Parathyroid adenoma (tissue), 2 donors: ENCODE data around the gene CNTN3.

ENCODE experiments used
- H2AFZ ChIP-seq: fragments of 300-600 bp; sonication (generic); one replicate; pipeline ENCODE4 v1.7.0; 2017; ENCODE audit warnings: antibody characterized with exemption, mild to moderate bottlenecking
- H3K27ac ChIP-seq: fragments of 300-600 bp; sonication (generic); one replicate; pipeline ENCODE4 v1.7.0; 2017
- H3K27me3 ChIP-seq: fragments of 300-600 bp; sonication (generic); one replicate; pipeline ENCODE4 v1.7.0; 2017; ENCODE audit warnings: low read length; ENCODE audit not compliant: control insufficient read depth, insufficient read depth
- H3K36me3 ChIP-seq: fragments of 300-600 bp; sonication (generic); one replicate; pipeline ENCODE4 v1.7.0; 2017; ENCODE audit warnings: low read length; ENCODE audit not compliant: control insufficient read depth, insufficient read depth
- H3K4me1 ChIP-seq: fragments of 300-600 bp; sonication (generic); one replicate; pipeline ENCODE4 v1.7.0; 2017; ENCODE audit warnings: control low read depth
- H3K4me2 ChIP-seq: fragments of 300-600 bp; sonication (generic); one replicate; pipeline ENCODE4 v1.7.0; 2017; ENCODE audit warnings: low read length
- H3K4me3 ChIP-seq: fragments of 300-600 bp; sonication (generic); one replicate; pipeline ENCODE4 v1.7.0; 2017; ENCODE audit warnings: low read depth, low read length
- H3K79me2 ChIP-seq: fragments of 300-600 bp; sonication (generic); one replicate; pipeline ENCODE4 v1.7.0; 2017; ENCODE audit warnings: control low read depth
- H3K9ac ChIP-seq: fragments of 300-600 bp; sonication (generic); one replicate; pipeline ENCODE4 v1.7.0; 2017; ENCODE audit warnings: mild to moderate bottlenecking
- H3K9me3 ChIP-seq: fragments of 300-600 bp; sonication (generic); one replicate; pipeline ENCODE4 v1.7.0; 2017; ENCODE audit warnings: low read length; ENCODE audit not compliant: control insufficient read depth
- TF ChIP-seq, protein P1 (sequence below): fragments of 300-600 bp; sonication (generic); IDR thresholded peaks from one replicate; pipeline ENCODE4 v1.7.0; 2017; ENCODE audit warnings: antibody characterized with exemption, mild to moderate bottlenecking
- donor health status: primary hyperparathyroidism.

The CNTN3 gene

DNA sequence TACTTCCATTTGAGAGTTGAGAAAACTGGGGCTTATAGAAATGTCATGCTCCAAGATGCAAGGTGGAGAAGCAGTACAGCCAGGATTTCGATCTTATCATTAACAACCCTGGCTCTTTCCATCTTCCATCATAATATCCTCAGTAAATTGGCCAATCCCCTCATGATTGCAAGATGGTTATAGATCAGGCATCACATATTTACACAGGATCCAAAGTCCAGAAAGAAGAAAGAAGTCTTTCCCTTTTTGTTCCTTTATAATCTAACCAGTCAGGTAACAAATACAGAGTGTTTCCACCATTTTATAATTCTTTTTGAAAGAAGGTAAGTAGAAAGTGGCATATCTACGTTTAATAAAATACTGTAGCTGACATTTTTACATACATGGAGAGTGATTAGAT lies 29.7 kb downstream of the CNTN3 start:
- no peak overlapping the region for H3K4me3 ChIP-seq
- no peaks in the 10 kb centered on the region for H3K27me3 ChIP-seq
- no peak overlapping the region for H3K9ac ChIP-seq
- H2AFZ ChIP-seq: no peak overlapping the region
- H3K4me1 ChIP-seq: no peaks in the 10 kb centered on the region
- H3K36me3 ChIP-seq: no peaks in the 10 kb centered on the region
- no peak overlapping the region for H3K27ac ChIP-seq
- no peaks in the 10 kb centered on the region for H3K9me3 ChIP-seq
- no peak overlapping the region for H3K4me2 ChIP-seq
- TF ChIP-seq, protein P1, sequence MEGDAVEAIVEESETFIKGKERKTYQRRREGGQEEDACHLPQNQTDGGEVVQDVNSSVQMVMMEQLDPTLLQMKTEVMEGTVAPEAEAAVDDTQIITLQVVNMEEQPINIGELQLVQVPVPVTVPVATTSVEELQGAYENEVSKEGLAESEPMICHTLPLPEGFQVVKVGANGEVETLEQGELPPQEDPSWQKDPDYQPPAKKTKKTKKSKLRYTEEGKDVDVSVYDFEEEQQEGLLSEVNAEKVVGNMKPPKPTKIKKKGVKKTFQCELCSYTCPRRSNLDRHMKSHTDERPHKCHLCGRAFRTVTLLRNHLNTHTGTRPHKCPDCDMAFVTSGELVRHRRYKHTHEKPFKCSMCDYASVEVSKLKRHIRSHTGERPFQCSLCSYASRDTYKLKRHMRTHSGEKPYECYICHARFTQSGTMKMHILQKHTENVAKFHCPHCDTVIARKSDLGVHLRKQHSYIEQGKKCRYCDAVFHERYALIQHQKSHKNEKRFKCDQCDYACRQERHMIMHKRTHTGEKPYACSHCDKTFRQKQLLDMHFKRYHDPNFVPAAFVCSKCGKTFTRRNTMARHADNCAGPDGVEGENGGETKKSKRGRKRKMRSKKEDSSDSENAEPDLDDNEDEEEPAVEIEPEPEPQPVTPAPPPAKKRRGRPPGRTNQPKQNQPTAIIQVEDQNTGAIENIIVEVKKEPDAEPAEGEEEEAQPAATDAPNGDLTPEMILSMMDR: no peak
- no peaks in the 10 kb centered on the region for H3K79me2 ChIP-seq

DNA sequence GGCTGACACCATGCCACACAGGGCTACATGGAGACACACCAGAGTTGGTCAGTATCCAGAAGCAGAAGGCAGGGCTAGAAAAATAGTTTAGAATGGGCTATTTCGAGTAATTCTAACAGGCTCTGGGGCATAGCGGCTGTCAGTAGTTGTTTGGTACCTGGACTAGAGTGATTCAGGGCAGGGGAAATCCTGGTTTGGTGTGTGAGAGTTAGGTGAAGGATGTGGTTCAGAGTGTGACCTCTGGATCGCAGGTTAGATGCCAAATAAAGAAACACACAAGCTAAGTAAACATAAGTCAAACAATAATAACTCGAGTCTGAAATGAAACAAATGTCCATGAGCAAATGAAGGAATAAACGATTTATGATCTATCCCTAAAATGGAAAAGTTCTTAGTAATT lies 31.5 kb downstream of the CNTN3 start:
- H3K4me2 ChIP-seq: no peak overlapping the region
- no peaks in the 10 kb centered on the region for H3K79me2 ChIP-seq
- H3K36me3 ChIP-seq: no peaks in the 10 kb centered on the region
- no peak overlapping the region for H3K27ac ChIP-seq
- H3K9me3 ChIP-seq: no peaks in the 10 kb centered on the region
- no peaks in the 10 kb centered on the region for H3K4me1 ChIP-seq
- no peak overlapping the region for H3K4me3 ChIP-seq
- H3K9ac ChIP-seq: no peak overlapping the region
- no peak overlapping the region for H2AFZ ChIP-seq
- TF ChIP-seq, protein P1: no peak
- H3K27me3 ChIP-seq: no peaks in the 10 kb centered on the region

DNA sequence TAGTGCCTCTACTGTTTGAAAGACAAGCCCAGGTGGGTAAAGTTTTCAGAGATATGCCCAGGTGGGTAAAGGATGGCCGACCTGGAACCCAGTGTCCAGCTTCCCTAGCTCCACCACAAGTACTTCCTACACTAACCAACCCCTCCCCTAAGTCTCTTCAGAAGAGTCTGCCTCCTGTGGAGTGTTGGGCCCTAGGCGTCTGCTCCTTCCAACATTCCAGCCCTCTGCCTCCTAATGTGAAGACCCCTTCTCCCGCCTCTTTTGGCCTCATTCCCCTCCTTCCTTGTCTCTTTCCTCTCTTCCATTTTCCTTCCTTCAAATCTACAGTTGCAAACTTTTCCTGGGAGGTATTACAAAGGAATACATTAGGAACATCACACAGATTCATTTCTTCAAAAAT lies 38.6 kb downstream of the CNTN3 start:
- Histone ChIP-seq H3K4me2 (no peak overlapping the region), H3K4me1 (no peaks in the 10 kb centered on the region), H3K9me3 (no peaks in the 10 kb centered on the region), H3K27ac (no peak overlapping the region), H3K79me2 (no peaks in the 10 kb centered on the region), H3K36me3 (no peaks in the 10 kb centered on the region), H3K27me3 (no peaks in the 10 kb centered on the region), H3K9ac (no peak overlapping the region), H3K4me3 (no peak overlapping the region), H2AFZ (no peak overlapping the region)
- TF ChIP-seq, protein P1: no peak

DNA sequence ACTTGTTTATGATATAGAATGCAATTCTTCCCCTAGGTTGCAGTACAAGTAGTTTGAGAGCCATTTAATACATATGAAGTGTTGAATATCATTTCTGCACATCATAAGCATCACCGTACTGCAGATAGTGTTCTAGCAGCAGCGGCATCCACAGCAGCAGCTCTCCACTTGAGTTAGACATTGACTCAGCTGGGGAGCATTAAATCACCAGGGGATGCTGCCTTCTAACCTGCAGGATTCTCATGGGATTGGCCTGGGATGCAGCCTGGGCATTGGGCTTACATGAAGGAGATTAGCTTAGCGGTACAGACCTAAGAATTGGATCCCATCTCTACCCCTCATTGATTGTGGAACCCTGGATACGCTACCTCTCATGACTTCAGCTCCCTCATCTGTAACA lies 43.3 kb downstream of the CNTN3 start:
- Histone ChIP-seq H3K4me3 (no peak overlapping the region), H3K9me3 (no peaks in the 10 kb centered on the region), H3K4me1 (no peaks in the 10 kb centered on the region), H3K4me2 (no peak overlapping the region), H3K36me3 (no peaks in the 10 kb centered on the region), H2AFZ (no peak overlapping the region), H3K9ac (no peak overlapping the region), H3K79me2 (no peaks in the 10 kb centered on the region), H3K27me3 (no peaks in the 10 kb centered on the region), H3K27ac (no peak overlapping the region)
- TF ChIP-seq, protein P1: no peak
